ENCODE results near the gene GPATCH2.
"Not testable (repeated sequence)": the region's sequence is repeated elsewhere in the genome, so short reads cannot be mapped to it uniquely, and the experiment has no call there.

The GPATCH2 gene

GRCh38 chr1:217433664-217434063 is 197.2 kb downstream of the GPATCH2 start:
- DNase-seq = no peak

DNA sequence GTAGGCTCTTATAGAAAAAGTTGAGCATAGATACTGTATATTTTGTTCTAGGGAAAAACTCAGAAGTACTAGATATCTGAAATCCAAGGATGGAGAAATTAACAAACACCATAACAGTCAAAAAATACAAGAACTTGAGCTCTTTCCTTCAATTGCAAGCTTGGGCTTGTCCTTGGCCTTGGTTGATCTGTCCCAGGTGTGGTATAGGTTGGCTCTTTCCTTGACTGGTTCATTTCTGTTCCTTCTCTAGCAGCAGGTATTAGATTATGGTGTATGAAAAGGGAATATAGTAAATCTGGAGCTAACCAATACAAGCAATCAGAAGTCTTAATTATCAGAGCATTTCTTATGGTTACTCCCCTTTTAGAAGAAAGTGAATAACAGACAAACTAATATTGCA is 198.6 kb downstream of the GPATCH2 start:
- no peak for DNase-seq

- no peak for DNase-seq
Measured at GRCh38 chr1:217431395-217431794, 199.5 kb downstream of the GPATCH2 start.

DNA sequence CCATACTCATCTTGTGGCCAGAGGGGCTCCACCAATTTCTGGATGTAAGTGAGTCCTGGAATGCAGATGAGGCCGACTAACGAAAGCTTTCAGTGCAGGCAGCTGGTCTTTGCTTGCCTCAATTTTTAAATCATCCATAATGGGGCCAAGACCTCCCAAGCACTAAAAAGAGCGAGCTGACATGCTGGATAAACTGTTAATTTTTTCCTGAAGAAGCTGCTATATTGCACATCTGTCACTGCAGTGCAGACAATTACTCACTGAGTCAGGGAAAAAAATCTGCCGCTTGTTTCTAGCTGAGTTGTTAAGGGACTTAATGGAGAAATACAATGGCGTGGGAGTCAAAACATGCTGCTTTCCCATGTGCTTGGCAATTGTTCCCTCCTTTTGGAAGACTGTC is 205.5 kb downstream of the GPATCH2 start:
- DNase-seq = no peak

GRCh38 chr1:217419194-217419551 is 211.7 kb downstream of the GPATCH2 start:
- no peak for DNase-seq

DNA sequence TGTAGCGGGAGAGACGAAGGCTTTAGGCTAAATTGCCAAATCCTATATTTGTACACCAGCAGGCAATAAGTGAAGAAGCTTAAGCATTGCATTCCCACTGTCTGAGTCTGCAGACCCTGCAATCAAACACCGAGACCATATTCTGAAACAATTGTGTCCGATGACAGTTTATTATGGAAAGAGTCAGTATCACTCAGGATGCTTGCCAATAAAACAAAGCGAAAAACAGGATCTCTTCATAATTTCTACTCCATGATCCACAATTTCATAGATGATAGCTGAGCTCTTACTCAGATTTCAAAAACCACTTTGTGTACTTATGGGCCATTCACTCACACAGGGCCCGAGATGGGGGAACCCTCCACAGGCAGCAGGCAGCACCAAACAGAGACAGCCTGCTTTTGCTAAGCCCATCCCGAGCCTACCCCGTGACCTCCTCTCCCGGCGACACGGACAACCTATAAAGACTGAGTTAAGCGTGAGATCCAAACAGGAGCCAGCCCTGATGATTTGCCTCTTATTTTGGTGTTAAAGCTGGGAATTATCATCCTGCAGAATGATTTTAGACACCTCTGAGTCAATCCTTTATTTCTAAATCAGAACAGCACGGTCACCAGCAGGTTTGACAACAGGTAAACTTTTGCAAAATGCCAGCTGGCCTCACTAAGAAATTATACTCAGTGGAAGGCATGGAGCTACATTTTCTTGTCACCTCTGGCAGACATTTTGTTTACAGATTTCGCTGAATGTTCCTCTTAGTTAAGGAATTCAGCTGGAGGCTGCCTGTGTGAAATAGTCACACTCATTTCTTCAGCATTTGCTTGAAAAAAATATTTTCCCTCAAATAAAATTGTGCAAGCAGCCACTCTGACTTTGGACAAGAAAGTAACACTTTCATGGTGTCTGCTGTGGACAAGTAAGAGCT is 212.4 kb downstream of the GPATCH2 start:
- DNase-seq = no peak

- no peak for DNase-seq
Measured at GRCh38 chr1:217417363-217417762, 213.5 kb downstream of the GPATCH2 start.

- DNase-seq = no peak
Measured at GRCh38 chr1:217407534-217408001, 223.3 kb downstream of the GPATCH2 start.

GRCh38 chr1:217403026-217403720 is 227.7 kb downstream of the GPATCH2 start:
- no peak for DNase-seq

- DNase-seq = no peak
Measured at GRCh38 chr1:217402301-217402700, 228.6 kb downstream of the GPATCH2 start.

DNA sequence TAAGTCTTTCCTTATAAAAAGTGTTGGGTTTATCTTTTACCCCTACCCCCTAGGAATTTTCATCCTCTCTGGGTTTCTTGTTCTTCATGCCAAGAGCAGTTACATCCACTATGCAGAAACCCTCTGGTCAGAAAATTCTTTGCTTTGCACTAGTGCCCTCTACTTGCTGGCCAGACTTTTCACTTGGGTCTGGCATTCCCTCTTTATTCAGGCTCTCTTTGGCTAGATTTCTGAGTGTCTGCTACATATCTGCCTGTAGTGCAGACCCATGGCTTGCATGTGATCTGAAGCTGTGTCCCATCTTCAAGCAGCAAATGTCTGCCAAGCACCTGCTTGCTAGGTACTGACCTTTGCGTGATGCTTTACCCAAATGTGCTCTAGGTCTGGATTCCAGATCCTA is 237.0 kb downstream of the GPATCH2 start:
- no peak for DNase-seq

DNA sequence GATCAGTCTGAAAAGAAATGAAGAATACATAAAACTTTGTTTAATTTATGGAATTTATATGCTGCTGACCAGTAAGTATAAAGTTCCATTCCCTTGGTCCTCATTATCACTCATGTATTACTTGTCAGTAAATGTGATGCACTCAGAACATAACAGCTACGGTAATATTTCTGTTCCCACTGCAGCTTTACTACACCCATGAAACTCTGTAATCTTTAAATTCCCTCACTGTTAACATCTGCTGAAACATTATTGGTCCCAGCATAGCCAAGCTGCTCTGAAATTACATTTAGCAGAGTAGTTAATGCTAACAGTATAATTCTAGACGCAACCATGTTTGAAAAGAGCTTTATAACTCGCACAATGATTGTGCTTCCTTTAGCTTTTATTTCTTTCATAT is 238.4 kb downstream of the GPATCH2 start:
- no peak for DNase-seq

GRCh38 chr1:217389895-217390294 is 241.0 kb downstream of the GPATCH2 start:
- DNase-seq = no peak

DNA sequence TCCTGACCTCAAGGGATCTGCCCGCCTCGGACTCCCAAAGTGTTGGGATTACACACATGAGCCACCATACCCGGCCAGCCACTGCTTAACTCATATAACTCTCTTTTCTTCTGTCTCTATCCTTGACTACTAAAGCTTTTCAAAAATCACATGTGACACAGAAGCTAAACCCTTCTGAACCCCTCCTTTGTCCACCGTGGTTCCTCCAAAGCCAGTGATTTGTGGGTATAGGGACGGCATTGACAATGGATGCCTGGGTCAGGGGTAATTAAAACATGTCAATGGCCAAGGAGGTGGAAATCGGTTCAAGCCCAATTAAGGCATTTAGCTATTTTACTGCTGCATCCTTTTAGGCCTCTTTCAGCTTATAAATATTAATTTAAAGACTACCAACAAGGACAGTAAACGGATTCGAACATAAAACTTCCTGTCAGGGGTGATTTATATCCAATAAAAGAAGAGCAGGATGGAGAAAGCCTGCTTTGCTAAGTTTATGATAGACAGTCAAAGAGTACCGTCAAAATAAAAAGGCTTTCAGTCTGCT is 242.3 kb downstream of the GPATCH2 start:
- no peak for DNase-seq

DNA sequence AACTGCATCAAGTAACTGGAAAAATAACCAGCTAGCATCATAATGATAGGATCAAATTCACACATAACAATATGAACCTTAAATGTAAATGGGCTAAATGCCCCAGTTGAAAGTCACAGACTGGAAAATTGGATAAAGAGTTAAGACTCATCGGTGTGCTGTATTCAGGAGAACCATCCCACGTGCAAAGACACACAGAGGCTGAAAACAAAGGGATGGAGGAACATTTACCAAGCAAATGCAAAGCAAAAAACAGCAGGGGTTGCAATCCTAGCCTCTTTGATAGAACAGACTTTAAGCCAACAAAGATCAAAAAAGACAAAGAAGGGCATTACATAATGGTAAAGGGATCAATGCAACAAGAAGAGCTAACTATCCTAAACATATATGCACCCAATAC is 249.1 kb downstream of the GPATCH2 start:
- DNase-seq = not testable (repeated sequence)

GRCh38 chr1:217379804-217380203 is 251.1 kb downstream of the GPATCH2 start:
- not testable (repeated sequence) for DNase-seq

- no peak for DNase-seq
Measured at GRCh38 chr1:217379336-217379735, 251.6 kb downstream of the GPATCH2 start.

Data from activated T-cell treated with anti-CD3 and anti-CD28 coated beads, Interleukin-2, amount 50 U/mL, for 1 hour (primary cell).